ENCODE results near the gene PTPRG.

GRCh38 chr3:62210011-62210410 is 648.6 kb downstream of the PTPRG start:
- TF ChIP-seq CTCF (conservative IDR thresholded peaks at IDR 0.05; ENCODE audit: low read depth, low read length) (no peak), EZH2 (IDR thresholded peaks at IDR 0.05; ENCODE audit: low read length, unreplicated experiment) (no peak)

Measured in PC-3 (cell line).